ENCODE measurements around the gene NSUN5.

NSUN5 gene

GRCh38 chr7:73312831-73313520 lies 4.3 kb upstream of the NSUN5 start:
- TF ChIP-seq SIN3A (IDR thresholded peaks at IDR 0.05; ENCODE audit: borderline replicate concordance, insufficient read depth, low read length) = no peak
- no peak for TF ChIP-seq TAF1 (IDR thresholded peaks at IDR 0.05; ENCODE audit: borderline replicate concordance, insufficient read depth, low read length)
- no peak for TF ChIP-seq FOXP2 (optimal IDR thresholded peaks at IDR 0.05; ENCODE audit: borderline replicate concordance, extremely low read depth, extremely low read length, insufficient read depth)
- TF ChIP-seq POLR2AphosphoS5 (IDR thresholded peaks at IDR 0.05; ENCODE audit: low read depth, low read length) = no peak
- TF ChIP-seq, protein P1, sequence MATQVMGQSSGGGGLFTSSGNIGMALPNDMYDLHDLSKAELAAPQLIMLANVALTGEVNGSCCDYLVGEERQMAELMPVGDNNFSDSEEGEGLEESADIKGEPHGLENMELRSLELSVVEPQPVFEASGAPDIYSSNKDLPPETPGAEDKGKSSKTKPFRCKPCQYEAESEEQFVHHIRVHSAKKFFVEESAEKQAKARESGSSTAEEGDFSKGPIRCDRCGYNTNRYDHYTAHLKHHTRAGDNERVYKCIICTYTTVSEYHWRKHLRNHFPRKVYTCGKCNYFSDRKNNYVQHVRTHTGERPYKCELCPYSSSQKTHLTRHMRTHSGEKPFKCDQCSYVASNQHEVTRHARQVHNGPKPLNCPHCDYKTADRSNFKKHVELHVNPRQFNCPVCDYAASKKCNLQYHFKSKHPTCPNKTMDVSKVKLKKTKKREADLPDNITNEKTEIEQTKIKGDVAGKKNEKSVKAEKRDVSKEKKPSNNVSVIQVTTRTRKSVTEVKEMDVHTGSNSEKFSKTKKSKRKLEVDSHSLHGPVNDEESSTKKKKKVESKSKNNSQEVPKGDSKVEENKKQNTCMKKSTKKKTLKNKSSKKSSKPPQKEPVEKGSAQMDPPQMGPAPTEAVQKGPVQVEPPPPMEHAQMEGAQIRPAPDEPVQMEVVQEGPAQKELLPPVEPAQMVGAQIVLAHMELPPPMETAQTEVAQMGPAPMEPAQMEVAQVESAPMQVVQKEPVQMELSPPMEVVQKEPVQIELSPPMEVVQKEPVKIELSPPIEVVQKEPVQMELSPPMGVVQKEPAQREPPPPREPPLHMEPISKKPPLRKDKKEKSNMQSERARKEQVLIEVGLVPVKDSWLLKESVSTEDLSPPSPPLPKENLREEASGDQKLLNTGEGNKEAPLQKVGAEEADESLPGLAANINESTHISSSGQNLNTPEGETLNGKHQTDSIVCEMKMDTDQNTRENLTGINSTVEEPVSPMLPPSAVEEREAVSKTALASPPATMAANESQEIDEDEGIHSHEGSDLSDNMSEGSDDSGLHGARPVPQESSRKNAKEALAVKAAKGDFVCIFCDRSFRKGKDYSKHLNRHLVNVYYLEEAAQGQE (IDR thresholded peaks at IDR 0.05; ENCODE audit: insufficient read depth in 1 of 2, low read depth in 2 of 2, low read length in 2 of 2) = no peak

DNA sequence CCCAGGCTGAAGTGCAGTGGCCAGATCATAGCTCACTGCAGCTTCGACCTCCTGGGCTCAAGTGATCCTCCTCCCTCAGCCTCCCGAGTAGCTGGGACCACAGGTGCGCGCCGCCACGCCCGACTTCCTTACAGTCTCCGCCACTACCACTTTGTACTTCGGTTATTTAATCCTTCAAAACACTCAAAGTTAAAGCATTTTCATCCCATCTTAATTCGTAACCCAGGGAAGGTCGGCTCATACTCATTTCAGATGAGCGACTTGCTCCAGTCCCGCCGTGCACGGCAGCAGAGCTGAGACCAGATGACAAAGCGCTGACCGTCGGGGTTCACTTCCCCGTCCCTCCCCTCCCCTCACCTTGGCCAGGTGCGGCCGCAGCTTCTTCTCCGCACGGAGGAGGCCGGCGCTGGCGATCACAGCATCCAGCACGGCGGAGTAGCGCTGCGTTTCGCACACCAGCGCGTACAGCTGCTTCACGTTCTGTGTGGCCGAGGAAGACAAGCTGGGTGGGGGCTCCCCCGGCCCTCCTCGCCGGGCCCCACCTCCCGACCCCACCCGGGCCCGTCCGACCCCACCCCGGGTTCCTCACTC lies 457 bp downstream of the NSUN5 start:
- TF ChIP-seq POLR2AphosphoS5 (IDR thresholded peaks at IDR 0.05; ENCODE audit: low read depth, low read length) (no peak), FOXP2 (optimal IDR thresholded peaks at IDR 0.05; ENCODE audit: borderline replicate concordance, extremely low read depth, extremely low read length, insufficient read depth) (no peak), TAF1 (IDR thresholded peaks at IDR 0.05; ENCODE audit: borderline replicate concordance, insufficient read depth, low read length) (no peak), SIN3A (IDR thresholded peaks at IDR 0.05; ENCODE audit: borderline replicate concordance, insufficient read depth, low read length) (no peak)
- TF ChIP-seq, protein P1 (IDR thresholded peaks at IDR 0.05; ENCODE audit: insufficient read depth in 1 of 2, low read depth in 2 of 2, low read length in 2 of 2) = no peak

- TF ChIP-seq SIN3A (IDR thresholded peaks at IDR 0.05; ENCODE audit: borderline replicate concordance, insufficient read depth, low read length) (no peak), FOXP2 (optimal IDR thresholded peaks at IDR 0.05; ENCODE audit: borderline replicate concordance, extremely low read depth, extremely low read length, insufficient read depth) (no peak), POLR2AphosphoS5 (IDR thresholded peaks at IDR 0.05; ENCODE audit: low read depth, low read length) (no peak), TAF1 (IDR thresholded peaks at IDR 0.05; ENCODE audit: borderline replicate concordance, insufficient read depth, low read length) (no peak)
- TF ChIP-seq, protein P1 (IDR thresholded peaks at IDR 0.05; ENCODE audit: insufficient read depth in 1 of 2, low read depth in 2 of 2, low read length in 2 of 2) = no peak
Observed at GRCh38 chr7:73307436-73307835, 1.2 kb downstream of the NSUN5 start.

DNA sequence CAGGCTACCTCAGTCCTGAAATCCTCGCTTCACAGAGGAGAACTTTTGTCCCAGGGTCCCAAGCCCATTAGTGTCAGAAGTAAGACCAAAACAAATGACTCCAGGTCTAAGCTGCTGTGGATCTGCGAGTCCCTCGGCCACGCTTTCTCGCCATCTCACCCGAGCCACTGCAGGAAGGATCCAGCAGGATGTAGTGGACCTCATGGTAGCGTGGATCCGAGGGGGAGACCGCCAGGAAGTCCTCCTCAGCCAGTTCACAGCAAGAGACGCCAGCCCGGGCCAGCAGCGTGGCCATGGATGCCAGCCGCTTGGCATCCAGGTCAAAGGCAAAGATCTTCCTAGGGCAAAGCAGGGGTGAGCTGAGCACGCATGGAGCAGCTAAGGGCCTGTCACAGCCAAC lies 4.6 kb downstream of the NSUN5 start:
- TF ChIP-seq, protein P1 (IDR thresholded peaks at IDR 0.05; ENCODE audit: insufficient read depth in 1 of 2, low read depth in 2 of 2, low read length in 2 of 2) = no peak
- no peak for TF ChIP-seq TAF1 (IDR thresholded peaks at IDR 0.05; ENCODE audit: borderline replicate concordance, insufficient read depth, low read length)
- TF ChIP-seq SIN3A (IDR thresholded peaks at IDR 0.05; ENCODE audit: borderline replicate concordance, insufficient read depth, low read length) = no peak
- no peak for TF ChIP-seq FOXP2 (optimal IDR thresholded peaks at IDR 0.05; ENCODE audit: borderline replicate concordance, extremely low read depth, extremely low read length, insufficient read depth)
- TF ChIP-seq POLR2AphosphoS5 (IDR thresholded peaks at IDR 0.05; ENCODE audit: low read depth, low read length) = no peak

Measured in PFSK-1 (cell line).